NK-92 treated with Interleukin-12 subunit alpha and Interleukin-12 subunit beta, amount 100 ng/mL, for 24 hours (cell line): Measurements from ENCODE around the gene RTP5.
"Not testable (repeated sequence)": the region's sequence is repeated elsewhere in the genome, so short reads cannot be mapped to it uniquely, and the experiment has no call there.

Experiments used
- DNase-seq: peaks from one replicate; lab custom pipeline; 2025; lab: John Stamatoyannopoulos, UW

Gene RTP5

DNA sequence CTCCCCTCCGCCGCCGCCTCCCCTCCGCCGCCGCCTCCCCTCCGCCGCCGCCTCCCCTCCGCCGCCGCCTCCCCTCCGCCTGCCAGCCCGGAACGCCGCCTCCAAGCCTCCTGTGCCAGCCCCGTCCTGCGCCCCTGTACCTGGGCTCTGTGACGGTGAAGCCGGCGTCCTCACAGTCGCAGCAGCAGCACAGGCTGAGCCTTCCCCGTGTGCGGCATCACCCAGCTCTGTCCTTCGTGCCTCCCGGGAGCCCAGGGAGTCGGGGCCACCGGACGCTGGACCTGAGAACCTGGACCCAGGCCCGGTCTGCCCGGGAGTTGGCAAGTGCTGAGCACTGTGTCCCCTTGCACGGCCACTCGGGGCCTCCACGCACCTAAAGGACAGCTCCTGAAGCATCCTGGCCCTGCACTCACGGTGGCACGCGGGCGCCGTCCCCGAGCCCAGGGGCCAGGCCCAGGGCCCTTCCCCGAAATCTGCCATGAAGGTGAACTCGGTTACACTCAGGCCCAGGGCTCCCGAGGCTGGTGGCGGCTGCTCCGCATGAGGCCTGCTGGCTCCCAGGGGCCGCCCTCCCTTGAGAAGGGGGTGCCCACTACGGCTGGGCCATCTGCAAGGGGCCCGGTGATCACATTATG, 32.9 kb downstream of the RTP5 start:
- no peak for DNase-seq

DNA sequence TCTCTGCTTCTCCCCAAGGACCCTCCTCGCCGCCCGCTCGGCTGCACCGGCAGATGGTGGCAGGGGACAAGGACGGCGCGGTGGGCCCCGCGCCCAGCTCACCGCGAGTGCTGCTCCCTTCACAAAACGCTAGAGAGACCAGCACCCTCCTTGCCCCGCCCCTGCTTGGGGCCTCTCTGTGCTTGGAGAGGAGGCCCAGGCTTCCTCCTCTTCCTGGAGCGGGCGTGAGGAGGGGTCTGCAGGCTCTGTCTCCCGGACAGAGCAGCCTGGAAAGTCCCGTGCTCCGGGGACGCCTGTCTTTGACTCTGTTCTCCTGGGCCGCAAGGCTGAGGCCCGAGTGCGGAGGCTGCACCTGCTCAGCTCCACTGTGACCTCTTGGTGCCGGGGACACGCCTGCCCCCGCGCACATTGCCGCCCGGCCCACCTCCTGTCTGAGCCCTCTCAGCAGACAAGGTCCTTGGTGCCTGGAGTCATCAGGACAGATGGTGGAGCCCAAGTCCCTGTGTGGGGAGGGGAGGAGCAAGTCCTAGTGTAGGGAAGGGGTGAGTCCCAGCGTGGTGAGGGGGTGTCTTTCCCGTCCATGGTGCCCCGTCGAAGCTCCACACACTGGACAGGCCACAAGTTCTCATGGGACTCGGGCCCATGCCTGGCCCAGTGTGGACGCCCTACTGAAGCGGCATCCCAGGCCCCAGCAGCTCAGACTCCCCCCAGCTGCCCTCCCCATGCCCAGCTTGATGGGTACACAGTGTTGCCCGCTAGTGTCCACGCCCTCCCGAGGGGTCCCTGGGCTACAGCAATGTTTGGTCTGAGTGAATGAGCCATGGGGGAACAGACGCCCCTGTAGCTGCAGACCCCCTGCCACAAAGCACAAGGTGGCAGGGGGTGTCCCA, 33.8 kb downstream of the RTP5 start:
- DNase-seq, result no peak

DNA sequence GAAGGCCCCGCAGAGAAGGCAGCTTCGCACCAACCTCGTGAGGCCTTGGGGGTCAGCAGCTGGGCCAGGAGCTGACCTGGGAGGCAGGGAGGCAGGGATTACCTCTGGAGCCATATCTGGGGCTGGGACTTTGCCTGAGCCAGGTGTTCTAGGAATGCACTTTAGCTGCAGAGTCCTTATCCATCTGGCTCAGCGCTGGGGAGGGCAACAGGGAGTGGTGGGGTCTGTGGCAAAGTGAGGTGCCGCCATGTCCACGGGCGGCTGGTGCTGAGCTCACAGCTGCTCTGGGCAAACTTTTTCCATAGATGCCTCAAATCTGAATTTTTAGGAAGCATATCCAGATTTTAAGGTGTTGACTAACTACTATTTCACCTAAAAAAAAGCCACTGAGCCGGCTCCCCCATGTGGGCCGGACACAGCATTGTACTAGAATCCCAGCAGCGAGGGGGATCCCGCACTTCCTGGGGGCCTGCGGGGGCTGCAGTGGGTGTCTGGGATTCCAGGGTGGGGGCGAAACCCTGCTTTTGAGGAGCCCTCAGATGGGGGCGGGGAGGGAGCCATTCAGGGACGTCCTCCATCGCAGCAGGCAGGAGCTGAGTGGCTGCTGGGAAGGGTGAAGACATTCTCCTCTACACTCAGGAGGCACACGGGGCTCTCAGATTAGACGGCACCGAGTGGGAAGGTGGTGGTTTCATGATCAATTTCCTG, 34.6 kb downstream of the RTP5 start:
- no peak for DNase-seq

DNA sequence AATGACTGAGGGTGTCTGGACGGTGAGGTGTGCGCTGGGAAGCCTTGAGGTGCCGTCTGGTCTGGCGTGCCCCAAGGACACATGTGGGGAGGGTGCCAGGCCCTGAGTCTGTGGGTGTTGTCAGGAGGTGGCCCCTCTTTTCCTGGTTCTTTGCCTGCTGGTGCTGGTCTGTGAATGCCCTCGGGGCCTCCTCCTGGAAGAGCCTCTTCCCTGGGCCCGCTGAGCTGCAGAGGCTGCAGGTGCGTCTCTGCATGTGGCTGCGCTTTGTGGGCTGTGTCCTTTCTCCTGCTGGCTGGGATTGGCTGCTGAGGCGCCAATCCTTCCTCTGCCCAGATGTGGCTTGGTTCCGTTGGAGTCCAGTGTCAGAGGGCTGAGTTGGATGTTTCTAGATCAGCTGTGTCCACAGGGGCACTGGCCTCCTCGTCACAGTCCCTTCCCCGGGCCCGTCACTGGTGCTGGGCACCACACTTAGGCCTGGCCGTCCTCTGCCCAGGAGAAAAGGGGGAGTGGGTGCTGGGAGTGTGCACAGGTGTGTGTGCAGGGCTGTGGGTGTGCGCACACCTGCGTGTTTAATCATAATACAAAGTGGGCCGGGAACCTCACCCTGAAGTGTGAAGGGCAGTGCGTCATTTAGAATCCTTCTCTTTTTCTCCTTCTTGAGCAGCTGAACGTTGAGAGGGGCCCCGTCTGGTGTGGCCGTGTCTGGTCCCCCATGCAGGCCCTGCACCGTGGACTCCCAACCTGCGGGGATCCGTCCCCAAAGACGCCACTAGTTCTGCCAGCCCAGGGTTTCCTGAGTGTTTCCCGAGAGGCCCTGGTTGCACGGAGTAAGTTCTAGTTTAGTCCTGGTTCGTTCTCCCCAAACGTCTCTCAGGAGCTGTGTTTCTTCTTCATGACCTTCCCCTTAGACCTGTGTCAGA, 35.5 kb downstream of the RTP5 start:
- DNase-seq, result no peak

DNA sequence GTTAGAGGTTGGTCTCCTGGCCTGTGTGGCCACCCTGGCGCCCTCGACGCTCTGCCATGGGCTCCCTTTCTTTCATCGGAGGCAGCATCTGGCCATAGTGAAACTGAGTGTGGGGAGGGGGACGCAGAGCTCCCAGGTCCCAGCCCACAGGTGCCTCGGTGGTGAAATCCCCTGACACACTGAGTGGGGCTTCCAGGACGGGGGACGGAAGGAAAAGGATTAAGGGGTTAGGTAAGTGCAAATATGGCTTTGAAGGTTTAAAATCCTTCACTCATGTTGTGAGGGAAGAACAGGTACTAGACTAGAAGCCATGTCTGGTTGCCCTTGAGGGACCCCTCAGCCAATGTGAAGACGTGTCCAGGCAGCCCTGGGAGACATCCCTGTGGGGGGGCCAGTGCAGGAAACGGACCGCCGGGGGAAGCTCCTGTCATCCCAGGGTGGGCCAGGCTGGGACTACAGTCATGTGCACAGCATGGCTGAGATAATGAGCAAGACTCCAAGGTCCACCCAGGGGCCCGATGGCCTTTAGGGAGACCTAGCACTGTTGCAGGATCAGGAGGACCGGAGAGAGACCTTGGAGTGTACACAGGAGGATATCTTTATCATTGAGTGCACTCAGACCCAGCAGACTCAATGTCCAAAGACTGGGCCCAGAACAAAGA, 36.3 kb downstream of the RTP5 start:
- DNase-seq, result no peak

DNA sequence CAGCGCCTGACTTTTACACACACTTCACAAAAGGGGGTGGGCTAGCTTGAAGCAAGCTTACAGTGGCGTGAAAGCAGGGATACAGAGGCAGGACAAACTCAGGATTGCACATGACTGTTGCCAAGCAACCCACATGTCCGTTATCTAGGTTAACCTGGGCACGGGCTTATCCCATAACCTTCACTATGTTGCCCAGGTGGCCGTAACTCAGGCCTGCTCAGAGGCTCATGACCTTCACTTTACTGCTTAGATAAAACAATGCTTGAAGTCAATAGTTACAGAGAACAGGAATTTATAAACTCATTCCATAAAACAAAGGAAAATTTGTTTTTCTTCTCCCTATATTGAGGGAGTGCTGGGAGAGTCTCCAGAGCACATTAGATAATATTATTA, 36.8 kb downstream of the RTP5 start:
- not testable (repeated sequence) for DNase-seq

DNA sequence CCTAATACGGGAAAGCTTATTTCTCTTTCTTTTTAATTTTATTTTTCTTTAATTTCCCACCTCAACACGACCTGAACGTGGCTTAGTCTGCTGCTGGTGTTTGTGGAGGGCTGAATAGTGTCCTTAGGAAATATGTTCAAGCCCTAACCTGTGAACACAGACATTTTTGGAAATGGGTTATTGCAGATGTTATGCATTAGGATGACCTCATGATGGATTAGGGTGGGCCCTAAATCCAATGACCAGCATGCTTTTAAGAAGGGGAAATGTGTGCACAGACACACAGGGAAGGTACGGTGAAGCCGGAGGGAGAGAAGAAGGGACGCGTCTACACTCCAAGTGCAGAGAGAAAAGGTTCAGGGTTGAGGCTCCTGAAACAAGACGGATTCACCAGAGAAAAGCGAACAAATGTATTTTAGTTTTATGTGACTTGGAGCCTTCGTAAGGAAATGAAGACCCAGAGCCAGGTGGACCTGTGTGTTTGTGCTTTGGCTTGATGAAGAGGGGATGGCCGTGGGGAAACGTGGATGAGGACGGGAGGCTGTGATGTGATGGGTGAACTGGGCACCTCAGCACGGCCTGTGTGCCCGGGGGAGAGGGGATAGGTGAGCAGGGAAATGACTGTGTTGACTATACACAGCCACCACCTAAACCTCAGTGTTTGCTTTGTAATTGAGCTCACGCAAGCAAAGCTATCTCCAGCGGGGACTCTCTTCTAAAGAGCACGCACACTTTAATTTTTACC, 37.5 kb downstream of the RTP5 start:
- DNase-seq, result no peak

DNA sequence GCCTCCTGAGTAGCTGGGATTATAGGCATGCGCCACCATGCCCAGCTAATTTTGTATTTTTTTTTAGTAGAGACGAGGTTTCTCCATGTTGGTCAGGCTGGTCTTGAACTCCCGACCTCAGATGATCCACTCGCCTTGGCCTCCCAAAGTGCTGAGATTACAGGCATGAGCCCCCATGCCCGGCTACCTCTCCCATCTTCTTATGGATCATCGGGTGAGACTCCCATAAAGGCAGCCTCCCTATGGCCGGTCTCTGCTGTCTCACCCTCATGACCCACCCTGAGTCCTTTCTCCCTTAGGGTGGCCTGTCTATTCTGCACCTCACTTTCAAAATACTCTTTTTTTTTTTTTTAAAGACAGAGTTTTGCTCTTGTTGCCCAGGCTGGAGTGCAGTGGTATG, 38.3 kb downstream of the RTP5 start:
- not testable (repeated sequence) for DNase-seq

DNA sequence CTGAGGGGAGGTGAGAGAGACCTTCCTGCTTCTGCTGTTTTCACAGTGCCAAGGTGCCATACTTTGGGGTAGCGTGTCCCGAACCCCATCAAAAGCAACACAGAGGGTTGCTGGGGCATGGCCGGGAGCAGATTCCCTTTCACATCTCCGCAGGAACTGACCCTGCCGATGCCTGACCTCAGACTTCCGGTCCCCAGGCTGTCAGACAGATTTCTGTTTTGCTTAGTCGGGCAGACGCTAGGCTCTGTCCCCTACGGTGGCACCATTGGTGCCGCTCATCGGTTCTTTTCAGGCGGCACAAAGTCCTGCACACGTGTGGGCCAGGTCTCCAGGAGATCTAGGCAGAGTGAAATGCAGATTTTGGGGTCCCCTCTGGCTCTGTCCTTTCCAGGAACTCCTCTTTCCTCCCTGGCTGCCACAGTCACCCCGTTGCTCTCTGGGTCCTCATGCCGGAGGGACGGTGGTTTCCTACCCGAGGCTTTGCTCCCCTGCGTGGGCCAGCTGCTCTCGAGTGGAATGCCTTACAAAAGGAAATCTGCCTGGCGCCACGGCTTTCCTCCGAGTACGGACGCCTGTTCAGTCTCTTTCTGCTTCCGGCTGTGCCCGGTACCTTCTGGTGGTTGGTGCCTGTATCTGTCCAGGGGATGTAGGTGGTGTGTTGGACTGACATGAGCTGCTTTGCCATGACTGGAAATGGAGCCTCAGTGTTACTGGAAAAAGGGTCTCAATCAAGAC, 39.3 kb downstream of the RTP5 start:
- no peak for DNase-seq

DNA sequence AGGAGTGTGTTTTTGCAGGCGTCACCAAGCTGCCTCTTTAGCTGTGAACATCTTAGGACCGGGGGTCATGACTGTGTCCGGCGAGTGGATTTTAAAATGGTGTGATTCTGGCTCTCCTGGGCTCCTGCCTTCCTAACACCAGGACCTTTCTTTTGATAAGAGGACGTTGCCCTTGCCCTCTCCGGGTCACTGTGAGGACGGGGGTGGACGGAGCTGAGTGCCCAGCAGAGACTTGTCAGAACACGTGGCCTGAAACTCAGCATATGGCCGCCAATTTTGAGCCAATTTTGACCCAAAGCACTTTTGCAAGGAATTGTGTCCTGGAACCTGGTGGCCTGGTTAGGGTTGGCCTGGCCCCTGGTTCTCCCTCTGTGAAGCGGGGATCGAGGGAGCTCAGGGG, 40.2 kb downstream of the RTP5 start:
- no peak for DNase-seq

DNA sequence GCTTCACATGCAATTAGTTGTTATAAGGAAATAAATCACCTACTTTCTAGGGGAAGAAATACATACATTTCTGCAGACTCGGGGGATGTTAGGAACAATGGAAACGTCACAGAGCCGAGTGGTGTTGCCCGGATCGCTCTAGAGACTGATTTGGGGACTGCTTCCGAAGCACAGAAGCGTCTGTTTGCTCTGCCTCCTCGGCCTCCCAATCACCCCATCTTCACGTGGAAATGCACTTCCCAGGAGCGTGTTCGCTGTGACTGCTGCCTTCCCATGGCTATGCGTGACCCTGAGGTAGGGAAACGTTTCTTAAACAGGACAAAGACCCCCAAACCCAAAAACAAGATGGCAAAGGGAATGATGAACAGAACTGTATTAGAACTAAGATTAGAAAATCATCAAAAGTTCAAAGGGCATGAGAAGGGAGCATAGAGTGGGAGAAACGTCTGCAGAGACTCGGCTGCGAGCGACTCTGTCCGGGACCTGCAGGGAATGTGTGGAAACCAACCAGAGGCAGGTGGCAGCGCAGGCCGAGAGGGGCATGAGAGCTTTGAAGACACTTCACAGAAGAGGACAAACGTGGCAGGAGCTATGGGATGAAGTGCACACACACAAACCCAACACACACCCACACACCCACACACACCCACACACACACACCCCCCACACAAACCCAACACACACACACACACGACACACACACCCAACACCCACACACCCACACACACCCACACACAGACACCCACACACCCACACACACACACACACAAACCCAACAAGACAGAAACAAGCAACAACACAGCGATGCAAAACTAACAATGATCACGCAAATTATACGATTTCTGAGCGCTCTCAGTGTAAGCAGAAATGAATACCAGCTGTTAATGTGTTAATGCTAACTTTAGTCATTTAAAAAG, 41.3 kb downstream of the RTP5 start:
- DNase-seq, result no peak

DNA sequence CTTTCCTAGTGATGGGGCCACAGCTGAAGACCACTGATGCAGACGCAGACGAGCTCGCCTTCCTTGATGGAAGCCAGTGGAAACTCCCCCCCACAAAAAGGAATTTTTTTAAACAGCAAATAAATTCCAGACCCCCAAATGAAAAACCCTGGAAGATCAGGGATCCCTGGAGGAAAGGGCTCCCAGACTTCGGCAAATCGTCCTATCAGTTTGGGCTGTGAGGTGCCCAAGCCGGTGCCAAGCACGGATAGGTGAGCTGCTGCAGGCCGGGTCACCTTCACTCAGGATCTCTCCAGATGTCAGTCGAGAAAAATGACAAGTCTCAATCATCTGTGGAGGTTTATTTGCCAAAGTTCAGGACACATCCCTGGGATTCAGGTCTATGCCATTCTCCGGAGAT, 42.0 kb downstream of the RTP5 start:
- no peak for DNase-seq

DNA sequence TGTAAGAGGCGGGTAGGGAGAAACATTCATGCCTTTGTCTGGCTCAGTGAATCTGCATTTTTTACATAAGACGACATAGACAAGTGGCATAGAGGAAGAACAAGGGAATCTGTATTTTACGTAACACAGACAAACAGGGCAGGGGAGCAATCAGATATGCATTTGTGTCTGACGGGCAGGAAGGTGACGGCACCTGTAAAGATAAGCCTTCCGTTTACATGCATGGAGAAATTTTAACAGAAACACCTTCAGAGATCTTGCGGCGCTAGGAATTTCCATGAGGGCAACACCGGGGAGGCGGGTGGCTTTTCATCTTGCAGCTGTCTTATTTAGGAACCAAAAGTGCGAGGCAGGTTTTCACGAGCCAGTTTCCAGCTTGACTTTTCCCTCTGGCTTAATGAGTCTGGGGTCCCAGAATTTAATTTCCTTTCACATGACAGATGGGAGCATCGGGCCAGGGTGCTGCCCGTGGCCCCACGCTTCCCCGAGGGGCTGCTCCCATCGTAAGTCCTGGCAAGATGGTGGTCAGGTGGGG, 42.6 kb downstream of the RTP5 start:
- DNase-seq, result no peak

DNA sequence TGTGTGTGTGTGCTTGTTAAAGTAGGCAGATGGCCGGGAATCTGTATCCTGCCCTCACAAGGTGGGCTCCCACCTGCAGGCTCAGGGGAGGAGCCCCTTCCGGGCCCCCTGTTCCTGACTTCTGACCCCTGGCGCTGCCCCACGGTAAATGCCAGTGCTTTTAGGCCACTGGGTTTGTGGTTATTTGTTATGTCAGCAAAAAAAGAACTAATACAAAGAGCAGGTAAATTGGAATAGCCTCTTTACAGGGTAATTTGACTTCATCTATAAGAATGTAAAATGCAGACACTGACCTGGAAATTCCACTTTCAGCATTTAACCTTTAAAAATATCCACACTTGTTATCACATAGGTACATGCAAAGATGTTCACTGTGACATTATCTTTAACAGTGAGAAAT, 44.2 kb downstream of the RTP5 start:
- no peak for DNase-seq

DNA sequence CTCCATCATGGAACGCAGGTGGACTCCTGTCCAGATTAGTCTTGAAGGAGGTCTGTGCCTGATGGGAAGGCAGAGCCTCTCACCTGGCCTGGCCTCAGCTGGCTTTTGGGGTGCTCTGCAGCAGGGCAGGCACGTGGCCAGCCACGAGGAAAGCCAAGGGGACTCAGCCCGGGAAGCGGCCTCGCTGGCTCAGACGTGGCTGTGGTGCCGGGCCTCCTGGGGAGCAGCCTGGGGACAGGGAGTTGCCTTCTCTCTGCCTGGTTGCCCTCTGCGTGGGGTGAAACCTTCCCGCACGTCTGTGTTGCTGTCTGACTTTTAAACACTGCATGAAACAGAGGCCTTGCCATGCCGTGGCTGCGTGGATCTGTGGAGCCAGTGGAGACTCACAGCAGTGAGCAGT, 45.0 kb downstream of the RTP5 start:
- no peak for DNase-seq

DNA sequence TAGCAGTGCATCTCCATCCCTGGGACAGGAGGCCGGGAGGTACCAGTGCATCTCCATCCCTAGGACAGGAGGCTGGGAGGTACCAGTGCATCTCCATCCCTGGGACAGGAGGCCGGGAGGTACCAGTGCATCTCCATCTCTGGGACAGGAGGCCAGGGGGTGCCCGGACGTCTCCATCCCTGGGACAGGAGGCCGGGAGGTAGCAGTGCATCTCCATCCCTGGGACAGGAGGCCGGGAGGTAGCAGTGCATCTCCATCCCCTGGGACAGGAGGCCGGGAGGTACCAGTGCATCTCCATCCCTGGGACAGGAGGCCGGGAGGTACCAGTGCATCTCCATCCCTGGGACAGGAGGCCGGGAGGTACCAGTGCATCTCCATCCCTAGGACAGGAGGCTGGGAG, 52.1 kb downstream of the RTP5 start:
- not testable (repeated sequence) for DNase-seq

DNA sequence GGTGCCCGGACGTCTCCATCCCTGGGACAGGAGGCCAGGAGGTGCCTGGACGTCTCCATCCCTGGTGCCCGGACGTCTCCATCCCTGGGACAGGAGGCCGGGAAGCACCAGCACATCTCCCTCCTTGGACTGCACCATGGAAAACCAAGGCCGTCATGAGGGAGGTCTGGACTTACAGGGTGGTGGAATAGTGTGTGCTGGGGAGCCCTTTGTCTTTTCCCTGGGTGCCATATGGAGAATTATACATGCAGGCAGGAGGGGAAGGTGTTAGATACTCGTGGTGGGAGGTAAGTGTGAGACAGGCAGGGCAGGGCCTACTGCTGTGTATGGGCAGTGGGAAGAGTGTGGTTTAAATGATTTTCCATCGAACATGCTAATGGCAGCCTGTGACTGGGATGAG, 52.9 kb downstream of the RTP5 start:
- DNase-seq, result no peak

DNA sequence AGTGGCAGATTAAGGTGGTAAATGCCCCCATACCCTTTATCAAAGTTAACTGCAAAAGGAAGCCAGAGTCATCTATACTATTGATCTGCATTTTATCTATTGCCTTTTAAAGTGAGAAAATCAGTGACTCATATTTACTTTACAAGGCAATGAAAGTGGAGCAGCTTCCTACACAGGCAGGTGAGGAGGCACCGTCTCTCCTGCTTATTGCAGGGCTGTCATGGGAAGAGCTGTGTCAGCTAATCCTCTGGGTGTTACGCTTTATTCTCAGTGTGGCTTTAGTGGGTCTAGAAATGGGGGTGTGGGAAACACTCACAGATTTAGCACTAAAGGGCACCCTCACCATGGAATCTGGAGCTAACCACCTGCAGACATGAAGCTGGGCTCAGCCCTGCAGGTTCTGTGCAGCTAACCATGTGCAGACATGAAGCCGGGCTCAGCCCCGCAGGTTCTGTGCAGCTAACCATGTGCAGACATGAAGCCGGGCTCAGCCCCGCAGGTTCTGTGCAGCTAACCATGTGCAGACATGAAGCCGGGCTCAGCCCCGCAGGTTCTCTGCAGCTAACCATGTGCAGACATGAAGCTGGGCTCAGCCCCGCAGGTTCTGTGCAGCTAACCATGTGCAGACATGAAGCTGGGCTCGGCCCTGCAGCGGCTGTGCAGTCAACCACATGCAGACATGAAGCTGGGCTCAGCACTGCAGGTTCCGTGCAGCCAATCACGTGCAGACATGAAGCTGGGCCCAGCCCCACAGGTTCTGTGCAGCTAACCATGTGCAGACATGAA, 53.5 kb downstream of the RTP5 start:
- not testable (repeated sequence) for DNase-seq
